ENCODE results near the gene RANBP10. TPM values are rescaled to one million over a fixed set of nuclear protein-coding genes. Genes with fewer than 3 reads are reported as not detected.

The RANBP10 gene
- total and polyA plus RNA-seq, 9 of the 15 experiments (the other 6 are each of a cell fraction or from before 2014, with no cell fraction given), result 0.61 to 19.3 (median 5.9) TPM

- TF ChIP-seq ZBTB34 (CRISPR knock-in tag; IDR thresholded peaks at IDR 0.05), result no peak
- no peak for TF ChIP-seq ZNF764 (CRISPR knock-in tag; IDR thresholded peaks at IDR 0.05; ENCODE audit: low read depth)
Observed at GRCh38 chr16:67758006-67758405, 48.4 kb downstream of the RANBP10 start (continued).

- WGBS (ENCODE audit: insufficient coverage, low coverage, missing lambda C conversion rate), result 58% methylated on average over 2 of the region's 2 CpGs
- no peak for TF ChIP-seq E2F8 (IDR thresholded peaks at IDR 0.05; ENCODE audit: low read depth, partially characterized antibody)
- TF ChIP-seq ZNF407 (IDR thresholded peaks at IDR 0.05; ENCODE audit: low read depth), result no peak
- TF ChIP-seq HMGXB4 (CRISPR knock-in tag; IDR thresholded peaks at IDR 0.05), result no peak
Observed at GRCh38 chr16:67752641-67753040, 53.7 kb downstream of the RANBP10 start.

More at GRCh38 chr16:67752641-67753040, 53.7 kb downstream of the RANBP10 start:
- H3K4me2 ChIP-seq (ENCODE audit: insufficient read depth, low read length), result no peak overlapping the region
- no peak overlapping the region for H3K9ac ChIP-seq (ENCODE audit: insufficient read depth in 1 of 2, low read depth in 2 of 2, low read length in 2 of 2)
- H3K27me3 ChIP-seq (ENCODE audit: control insufficient read depth in 2 of 2, insufficient read depth in 2 of 2, low read length in 2 of 2), result no peaks in the 10 kb centered on the region
- ChIA-PET POLR2A (interaction anchor here (0.7 to 1.0 kb wide), 2 partner anchors 13 to 22 kb away, joined by 3 to 6 read pairs; no protein-coding TSS in a partner anchor), CTCF (ENCODE audit: low intra/inter-chr PET ratio) (no interaction called here)
- peaks cover 0 to 4% of the 10 kb centered on the region in 2 experiments; a peak in 2 of 5 replicates for H3K4me1 ChIP-seq (replicated peaks in 1 of 2; ENCODE audit: control insufficient read depth in 2 of 2, insufficient read depth in 2 of 2, low read length in 2 of 2)
- H4K20me1 ChIP-seq (replicated peaks; ENCODE audit: control insufficient read depth, insufficient read depth, low read length), result 0 out of 2 replicates have a peak, but pooled peaks cover 4% of the 10 kb centered on the region
- H2AFZ ChIP-seq (ENCODE audit: low read depth, low read length), result no peak overlapping the region
- H3K9me1 ChIP-seq (ENCODE audit: control insufficient read depth, insufficient read depth, low read length), result no peaks in the 10 kb centered on the region
- H3K36me3 ChIP-seq (ENCODE audit: control insufficient read depth, insufficient read depth, low read length), result peaks cover 4% of the 10 kb centered on the region; the same call in 2 of the 3 replicates
- ATAC-seq, result no peak
- H3K79me2 ChIP-seq (ENCODE audit: control insufficient read depth, insufficient read depth, low read length), result no peaks in the 10 kb centered on the region
- BruUV-seq (replicated peaks), result no TSS peak
- DNase-seq (ENCODE audit: extremely low read depth in 1 of 4, low spot score in 3 of 4), result no peak
- no peak for FAIRE-seq
- H3K27ac ChIP-seq (ENCODE audit: extremely low read depth, low read depth, low read length), result no peak overlapping the region
- in situ Hi-C loops (cut with MboI) (no loop called here), intact Hi-C loops (cut with micrococcal nuclease) (no loop called here)
- H3K9me3 ChIP-seq (replicated peaks; ENCODE audit: control insufficient read depth, insufficient read depth, low read depth, low read length), result no peaks in the 10 kb centered on the region
- no peak overlapping the region for H3K4me3 ChIP-seq
